GM18909 (cell line): ENCODE results near the gene COPG2.
"Not testable (repeated sequence)": the region's sequence is repeated elsewhere in the genome, so short reads cannot be mapped to it uniquely, and the experiment has no call there.

Source experiments
- ATAC-seq: cut with Tn5 transposase; IDR thresholded peaks from one replicate; pipeline ENCODE4 v1.9.1; 2021; ENCODE audit warnings: mild to moderate bottlenecking; ENCODE audit not compliant: unreplicated experiment, poor library complexity

COPG2 gene

GRCh38 chr7:130512038-130512437 lies 156.5 kb downstream of the COPG2 start:
- ATAC-seq = not testable (repeated sequence)

GRCh38 chr7:130506358-130506757 lies 162.2 kb downstream of the COPG2 start:
- no peak for ATAC-seq

DNA sequence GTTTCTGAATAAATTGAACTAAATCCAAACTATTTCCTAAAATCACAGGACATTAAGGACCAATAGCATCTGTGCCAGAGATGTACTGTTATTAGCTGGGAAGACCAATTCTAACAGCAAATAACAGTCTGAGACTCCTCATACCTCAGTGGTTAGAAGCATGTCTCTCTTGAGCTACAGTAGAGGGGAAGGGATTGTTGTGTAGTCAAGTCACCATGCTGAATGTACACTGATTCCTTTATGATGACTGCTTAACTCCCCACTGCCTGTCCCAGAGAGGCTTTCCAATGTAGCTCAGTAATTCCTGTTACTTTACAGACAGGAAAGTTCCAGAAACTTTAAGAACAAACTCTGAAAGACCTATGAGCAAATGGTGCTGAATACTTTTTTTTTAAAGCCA lies 162.8 kb downstream of the COPG2 start:
- ATAC-seq = no peak

- no peak for ATAC-seq
Observed at GRCh38 chr7:130500910-130501309, 167.6 kb downstream of the COPG2 start.

DNA sequence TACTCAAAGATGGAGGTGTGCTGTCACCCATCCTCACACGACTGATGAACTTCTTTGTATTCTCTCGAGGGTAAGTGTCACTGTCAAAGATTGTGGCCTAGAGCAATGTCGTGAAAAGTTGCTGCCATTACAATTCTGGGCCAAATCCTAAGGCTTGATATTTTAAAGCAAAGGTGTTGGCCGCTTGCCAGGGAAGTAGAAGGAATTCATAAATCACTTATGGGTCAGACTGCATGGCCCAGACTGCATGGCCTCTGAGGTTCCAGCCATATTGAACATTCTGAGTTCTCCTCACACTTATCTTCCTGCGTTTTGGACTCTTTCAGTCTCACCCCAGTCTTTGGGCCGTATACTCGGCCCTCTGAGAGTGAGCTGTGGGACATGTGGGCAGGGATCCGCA lies 168.1 kb downstream of the COPG2 start:
- no peak for ATAC-seq

- ATAC-seq = no peak
Observed at GRCh38 chr7:130494431-130494858, 174.1 kb downstream of the COPG2 start.

- no peak for ATAC-seq
Observed at GRCh38 chr7:130493275-130493873, 175.2 kb downstream of the COPG2 start.

DNA sequence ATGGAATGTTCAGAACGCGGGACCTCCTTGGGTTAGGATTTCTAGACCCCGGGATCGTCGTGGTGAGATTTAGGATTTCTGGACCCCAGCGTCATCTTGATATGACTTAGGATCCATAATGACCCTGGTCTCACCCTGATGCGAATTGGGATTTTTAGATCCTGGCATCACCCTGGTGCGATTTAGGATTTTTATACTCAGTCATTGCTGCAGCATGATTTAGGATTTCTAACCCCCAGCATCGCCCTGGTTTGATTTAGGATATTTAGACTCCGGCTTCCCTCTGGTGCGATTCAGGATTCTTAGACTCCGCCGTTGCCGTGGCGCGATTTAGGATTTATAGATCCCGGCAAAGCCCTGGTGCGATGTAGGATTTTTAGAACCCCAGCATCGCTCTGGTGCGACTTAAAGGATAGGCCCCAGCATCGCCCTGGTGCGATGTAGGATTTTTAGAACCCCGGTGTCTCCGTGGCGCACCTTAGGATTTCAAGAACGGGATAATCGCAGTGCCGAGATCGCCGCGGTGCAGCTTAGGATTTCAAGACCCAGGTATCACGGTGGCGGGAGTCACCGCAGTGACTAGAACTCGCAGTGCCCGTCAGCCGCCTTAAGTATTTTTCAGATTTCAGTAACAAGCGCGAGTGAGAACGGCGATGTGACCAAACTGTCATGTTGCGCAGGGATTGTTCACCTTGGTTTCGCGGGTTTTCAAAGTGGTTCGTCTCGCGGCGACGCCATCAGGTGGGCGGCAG lies 175.8 kb downstream of the COPG2 start:
- no peak for ATAC-seq

DNA sequence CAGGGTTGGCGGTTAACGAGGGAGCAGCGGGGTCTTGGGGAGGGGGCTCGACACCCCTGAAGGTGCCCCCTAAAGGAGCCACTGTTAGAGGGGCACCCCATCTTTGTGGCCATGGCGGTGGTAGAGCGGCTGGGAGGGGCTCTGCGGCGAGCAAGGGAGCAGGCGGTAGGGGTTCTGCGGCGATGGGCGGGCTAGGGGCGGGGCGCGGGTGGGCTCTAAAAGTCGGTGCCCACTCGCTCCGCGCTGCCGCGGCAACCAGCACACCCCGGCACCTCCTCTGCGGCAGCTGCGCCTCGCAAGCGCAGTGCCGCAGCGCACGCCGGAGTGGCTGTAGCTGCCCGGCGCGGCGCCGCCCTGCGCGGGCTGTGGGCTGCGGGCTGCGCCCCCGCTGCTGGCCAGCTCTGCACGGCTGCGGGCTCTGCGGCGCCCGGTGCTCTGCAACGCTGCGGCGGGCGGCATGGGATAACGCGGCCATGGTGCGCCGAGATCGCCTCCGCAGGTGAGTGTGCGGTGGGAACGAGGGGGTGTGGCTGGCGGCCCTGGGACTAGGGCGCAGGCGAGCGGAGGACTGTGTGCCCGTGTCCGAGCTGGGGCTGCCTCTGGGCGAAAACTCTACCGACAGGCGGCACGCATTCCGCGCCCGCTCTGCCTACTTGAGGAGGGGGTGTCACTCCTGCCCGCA lies 176.6 kb downstream of the COPG2 start, which contains the start of gene MEST:
TSS of gene MEST (plus strand) at position 245 of the 682 bp plus-strand sequence. CDS start at position 474, 229 bp downstream.
- ATAC-seq = no peak

DNA sequence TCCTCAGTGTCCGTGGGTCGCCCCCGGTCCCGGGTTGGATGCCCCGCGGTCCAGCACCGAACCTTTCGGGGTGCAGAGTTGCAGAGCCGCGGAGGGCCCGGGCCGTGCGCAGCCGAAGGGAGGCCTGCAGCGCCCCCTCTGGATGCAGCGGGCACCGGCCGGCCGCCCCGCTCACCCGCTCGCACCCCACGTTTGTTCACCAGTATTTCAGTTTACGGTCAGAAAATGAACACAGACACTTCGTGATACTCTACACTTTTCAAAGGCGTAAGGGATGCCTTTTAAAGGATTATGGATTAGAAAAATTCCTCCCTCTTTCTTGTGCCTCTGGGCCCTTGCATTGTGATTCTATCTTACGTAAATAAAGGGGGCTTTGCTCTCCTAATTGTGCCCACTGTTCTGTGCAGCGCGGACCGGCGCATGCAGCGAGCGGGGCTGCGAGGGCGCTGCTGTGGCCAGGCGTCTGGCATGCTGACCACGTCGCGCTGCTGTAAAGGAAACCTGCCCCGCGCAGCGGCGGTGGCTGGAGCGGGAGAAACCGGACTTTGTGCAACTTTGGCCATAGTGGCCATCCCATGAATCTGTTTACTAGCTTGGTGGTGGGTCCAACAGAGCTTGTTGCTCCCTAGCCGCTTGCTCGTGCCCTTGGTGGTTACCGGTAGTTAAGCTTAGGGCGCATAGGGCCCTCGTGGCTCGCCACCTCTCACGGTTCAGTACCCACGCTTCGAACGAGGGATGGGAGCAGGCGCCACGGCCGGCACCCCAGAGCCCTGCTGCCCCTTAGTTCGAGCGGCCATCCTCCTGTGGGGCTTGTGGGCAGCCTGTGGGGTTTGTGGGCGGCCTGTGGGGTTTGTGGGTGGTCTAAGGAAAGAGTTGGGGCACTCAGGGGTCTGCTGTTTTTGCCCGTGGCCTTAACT lies 177.4 kb downstream of the COPG2 start:
- no peak for ATAC-seq

- ATAC-seq = no peak
Observed at GRCh38 chr7:130490311-130490791, 178.2 kb downstream of the COPG2 start.

GRCh38 chr7:130489140-130489983 lies 179.2 kb downstream of the COPG2 start:
- no peak for ATAC-seq

GRCh38 chr7:130488392-130489139 lies 180.0 kb downstream of the COPG2 start:
- ATAC-seq = no peak

- ATAC-seq = no peak
Observed at GRCh38 chr7:130486954-130487436, 181.6 kb downstream of the COPG2 start.

DNA sequence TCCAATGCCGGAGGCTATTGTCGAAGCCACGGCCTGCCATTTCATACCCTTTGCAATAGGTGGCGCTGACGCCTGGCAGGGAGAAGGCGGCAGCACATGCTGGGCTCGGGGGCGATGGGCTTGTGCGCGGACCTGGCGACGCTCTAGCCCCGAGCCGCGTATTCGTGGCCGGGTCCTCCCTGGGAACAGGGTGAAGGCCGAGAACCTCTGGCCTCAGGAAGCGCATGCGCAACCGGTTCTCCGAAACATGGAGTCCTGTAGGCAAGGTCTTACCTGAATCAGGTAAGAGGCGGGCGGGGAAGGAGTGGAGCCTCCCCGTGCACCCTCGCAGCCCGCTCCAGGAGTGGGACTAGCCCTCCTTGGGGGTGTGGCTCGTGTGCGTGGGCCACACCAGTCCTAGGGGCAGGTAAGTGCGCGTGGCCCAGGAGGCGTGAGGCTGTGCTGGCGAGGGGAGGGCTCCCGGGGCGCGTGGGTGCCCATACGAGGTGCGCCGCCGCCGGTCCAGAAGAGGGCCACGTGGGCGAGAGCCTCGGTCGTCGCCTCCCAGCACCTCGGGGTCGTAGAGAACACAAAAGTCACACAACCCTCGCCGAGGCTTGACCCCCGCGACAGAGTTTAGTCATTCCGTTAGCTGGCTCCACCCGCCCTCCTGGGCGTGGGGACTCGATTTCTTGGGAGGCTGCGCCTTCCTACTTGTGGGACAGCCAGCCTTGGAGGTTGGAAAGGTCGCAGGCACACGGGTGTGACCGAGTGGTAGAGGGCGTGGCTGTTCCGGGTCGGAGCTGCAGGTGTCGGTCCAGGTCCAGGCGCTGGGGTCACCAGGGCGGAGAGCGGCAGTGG lies 182.2 kb downstream of the COPG2 start:
- ATAC-seq = no peak

GRCh38 chr7:130485734-130486113 lies 182.8 kb downstream of the COPG2 start:
- ATAC-seq = no peak

DNA sequence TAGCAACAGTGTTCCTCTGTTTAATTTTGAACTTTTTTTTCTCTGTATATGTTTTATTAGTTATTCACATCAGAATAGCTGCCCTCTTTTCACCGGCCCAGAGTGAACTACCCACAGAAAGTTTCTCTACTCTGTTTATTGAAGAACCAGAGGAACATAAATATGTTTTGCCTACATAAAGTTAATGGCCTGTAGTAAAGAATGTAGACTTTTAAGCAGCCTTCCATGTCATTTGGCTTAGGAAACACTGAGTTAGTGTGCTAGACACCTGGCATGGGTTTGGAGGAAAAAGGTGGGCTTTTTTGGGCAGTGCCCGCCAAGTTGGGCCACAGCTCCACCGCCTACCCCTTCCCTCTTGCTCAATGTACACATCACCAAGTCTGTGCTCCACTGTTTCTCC lies 185.5 kb downstream of the COPG2 start:
- ATAC-seq = no peak

DNA sequence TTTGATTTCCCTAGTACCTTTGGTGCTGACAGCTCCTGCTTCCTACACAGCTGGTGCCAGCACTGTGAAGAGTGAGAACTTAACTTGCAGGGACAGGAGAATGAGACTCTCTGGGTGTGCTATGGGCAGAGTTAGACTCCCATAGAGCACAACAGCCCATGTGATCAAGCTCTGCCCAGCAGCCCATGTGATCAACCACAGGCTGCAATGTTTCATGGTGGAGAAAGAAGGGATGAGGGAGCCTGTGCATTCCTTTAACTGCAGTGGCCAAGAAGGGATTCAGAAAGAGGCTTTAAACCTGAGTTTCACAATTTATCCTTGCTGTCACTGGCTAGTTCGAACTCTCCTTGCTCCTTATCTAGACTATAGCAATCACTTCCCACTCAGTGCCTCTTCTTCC lies 186.7 kb downstream of the COPG2 start:
- ATAC-seq = no peak
